Mesenteric fat pad (tissue), 1 donor: ENCODE data around the gene CTTNBP2NL. TPM values are rescaled to one million over a fixed set of nuclear protein-coding genes. Genes with fewer than 3 reads are reported as not detected.

Experiments
- DNase-seq: peaks from one replicate; pipeline ENCODE4 v3.0.0-alpha.2; 2020; ENCODE audit warnings: low spot score
- long read RNA-seq: library from polyadenylated mRNA; unstranded; transcript quantifications from one replicate; pipeline ENCODE4 v2.0.0, GENCODE V29; 2020
- total RNA-seq: library from RNA; stranded (reverse); fragmentation: NEBNext Ultra II Directional; extraction: Animal tissue kit (Norgen Biotek cat#: 25700); gene quantifications from one replicate; pipeline ENCODE4 v1.2.1, GENCODE V29; 2021
- donor health status: DM: yes; HTN: yes; CAD: no.

Gene CTTNBP2NL
- total RNA-seq = 44.4 TPM
- long read RNA-seq, full-length matches to known transcripts = 6 of 30 reads
- long read RNA-seq, partial matches to known transcripts = 5 of 30 reads
- long read RNA-seq, other reads (novel, unspliced or antisense) = 19 of 30 reads

- peak; percentile 98 for DNase-seq
These were observed at the start of gene CTTNBP2NL for GRCh38 chr1:112395821-112396652. TSS of gene CTTNBP2NL (plus strand) at chr1:112396214. CDS start at chr1:112416166, 19,952 bp downstream.

DNA sequence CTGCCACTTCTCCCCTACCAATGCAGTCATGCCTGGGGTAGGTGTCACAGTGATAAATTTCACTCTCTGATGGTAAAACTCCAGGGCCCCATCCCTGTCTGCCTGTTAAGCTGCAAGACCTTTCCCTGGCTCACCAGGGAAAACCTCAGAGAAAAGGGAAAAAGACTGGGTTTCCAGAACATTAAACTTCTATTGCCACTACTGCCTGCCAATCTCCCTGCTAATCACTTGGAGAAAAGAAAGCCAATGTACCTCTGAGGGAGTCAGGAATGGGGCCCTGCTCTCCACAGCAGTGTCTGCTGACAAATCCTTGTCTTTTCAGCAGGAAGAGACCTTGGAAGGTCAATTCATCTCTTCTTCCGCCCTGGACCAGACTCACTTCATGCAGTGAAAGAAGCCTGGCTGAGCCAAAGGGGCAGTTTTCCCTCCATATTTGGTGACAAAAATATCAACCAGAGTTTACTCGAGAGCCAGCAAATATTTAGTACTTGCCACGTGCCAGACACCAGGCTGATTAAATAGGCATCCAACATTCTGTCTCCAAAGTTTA, 49.1 kb upstream of the CTTNBP2NL start:
- no peak for DNase-seq

GRCh38 chr1:112356765-112357164, 39.2 kb upstream of the CTTNBP2NL start:
- no peak for DNase-seq

GRCh38 chr1:112357467-112357866, 38.5 kb upstream of the CTTNBP2NL start:
- DNase-seq = no peak

DNA sequence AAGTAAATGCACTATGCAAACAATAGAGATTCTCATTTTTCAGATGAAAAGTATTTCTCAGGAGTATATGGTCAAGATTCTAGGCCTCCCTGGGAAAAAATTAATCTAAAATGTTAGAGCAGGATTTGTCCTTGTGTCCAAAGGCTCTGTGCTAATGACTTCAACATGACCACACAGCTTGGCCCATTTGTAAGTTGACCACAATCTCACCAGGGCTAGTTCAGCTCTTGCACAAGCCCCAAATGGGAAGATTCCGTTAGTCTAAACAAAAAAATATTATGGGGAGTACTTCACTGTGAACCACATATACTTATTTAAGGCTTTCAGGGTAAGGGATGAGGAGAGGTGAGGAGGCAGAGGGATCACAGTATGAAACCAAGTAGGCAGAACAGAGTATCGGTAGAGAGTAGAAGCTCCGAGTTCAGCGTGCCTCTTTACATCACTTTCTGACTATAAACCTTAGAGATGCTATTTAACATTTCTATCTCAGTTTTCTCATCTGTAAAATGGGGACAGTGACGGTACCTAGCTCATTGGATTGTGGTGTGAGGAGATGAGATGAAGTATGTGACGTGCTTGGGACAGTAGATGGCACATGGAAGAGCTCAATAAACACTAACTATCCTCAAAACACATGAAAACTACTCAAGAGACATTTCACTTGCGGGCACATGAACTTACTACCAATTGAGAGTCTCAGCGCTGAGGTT, 37.8 kb upstream of the CTTNBP2NL start:
- DNase-seq = no peak

DNA sequence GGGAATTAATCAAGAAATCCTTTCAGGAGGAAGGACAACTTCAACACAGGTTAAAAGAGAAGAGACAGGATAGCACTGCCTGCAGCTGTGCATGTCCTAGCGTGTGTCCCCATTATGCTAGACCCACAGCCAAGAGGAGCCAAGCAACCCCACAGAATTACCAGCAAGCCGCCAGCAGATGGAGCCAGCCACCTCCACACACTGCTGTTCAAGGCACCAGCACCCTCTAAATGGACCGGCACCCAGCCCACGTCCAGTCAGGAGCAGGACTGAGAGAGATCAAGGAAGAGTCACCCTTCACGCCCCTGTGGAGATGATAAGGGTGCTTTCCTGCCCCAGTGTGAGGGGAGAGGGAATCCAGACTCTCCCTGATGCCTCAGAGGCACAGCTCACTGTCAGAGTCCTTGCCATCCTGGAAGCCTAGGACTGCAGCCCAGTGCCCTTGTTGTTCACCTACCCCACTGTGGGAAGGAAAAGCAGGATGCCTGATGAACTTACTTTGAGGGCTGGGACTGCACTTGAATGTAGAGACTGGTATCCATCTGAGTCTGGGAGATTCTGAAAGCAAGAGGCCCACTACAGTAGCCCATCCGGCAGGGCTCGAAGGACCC, 37.1 kb upstream of the CTTNBP2NL start:
- no peak for DNase-seq

DNA sequence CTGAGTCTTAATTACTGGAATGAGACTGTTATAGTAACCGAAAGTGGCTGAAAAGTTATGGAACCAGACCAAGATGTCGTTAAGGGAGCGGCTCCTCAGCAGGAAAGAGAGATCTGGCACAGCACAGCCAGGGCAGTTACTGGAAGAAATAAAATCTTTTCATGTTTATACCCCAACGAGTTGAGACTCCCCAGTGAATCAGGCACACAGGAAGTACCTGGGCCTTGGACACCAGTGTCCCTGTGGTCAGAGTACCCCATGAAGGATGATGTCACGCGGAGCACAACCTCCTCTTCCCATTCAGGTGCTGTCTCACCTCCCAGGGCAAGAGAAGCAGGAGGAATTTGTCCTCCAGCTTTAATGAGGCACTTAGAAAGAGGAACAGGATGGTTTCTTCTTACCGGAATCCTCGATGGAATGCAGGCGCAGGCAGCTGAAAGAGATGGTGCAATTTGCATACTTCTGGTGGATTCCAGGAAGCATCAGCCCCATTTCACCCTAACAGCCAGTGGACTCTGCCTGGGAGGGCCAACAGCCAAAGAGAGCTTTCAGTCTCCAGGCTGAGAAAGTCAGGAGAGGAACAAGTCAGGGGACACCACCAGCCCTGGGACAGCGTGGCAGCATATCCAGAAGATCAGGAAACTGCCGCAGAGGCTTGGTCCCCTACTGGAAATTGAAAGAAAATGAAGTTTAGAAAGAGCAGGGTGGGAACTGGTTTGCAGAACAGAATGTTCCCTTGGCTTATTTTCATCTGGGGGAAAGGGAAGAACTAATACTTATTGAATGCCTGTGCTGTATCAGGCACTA, 35.9 kb upstream of the CTTNBP2NL start:
- DNase-seq = no peak

DNA sequence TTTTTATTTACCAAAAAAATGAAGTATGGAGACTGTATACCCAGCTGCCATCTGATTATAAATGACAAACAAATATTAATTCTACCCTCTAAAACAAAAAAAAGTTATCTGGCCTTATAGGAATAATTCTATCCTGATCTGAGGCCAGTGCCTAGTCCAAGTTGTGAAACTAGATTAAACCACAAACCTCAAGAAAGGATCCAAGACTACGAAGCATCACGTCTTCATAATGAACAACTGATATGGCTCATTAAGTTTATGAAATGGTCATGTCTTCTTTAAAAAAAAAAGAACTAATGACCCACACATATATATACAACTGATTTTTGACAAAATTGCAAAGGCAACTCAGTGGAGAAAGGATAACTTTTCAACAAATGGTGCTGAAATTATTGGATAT, 32.4 kb upstream of the CTTNBP2NL start:
- DNase-seq = no peak

DNA sequence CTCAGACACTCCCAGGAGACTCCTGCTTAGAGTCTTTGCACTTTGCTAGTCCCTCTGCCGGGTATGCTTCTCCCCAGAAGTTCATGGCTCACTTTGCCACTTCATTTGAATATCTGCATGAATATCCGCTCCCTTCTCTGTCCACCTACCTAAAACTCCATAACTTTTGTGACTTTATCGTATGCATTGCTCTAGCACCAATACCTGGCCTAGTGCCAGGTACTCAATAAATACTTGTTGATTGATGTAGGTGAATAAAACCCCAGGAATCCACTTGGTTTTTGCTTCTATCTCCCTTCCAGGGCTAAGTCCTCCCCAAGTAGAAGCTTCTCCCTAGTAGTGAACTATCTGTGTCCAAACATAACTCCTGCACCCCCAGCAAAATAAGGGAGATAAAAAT, 27.8 kb upstream of the CTTNBP2NL start:
- DNase-seq = no peak

- peak; percentile 96 for DNase-seq
These were observed 26.4 kb upstream of the CTTNBP2NL start for GRCh38 chr1:112369392-112370285.

DNA sequence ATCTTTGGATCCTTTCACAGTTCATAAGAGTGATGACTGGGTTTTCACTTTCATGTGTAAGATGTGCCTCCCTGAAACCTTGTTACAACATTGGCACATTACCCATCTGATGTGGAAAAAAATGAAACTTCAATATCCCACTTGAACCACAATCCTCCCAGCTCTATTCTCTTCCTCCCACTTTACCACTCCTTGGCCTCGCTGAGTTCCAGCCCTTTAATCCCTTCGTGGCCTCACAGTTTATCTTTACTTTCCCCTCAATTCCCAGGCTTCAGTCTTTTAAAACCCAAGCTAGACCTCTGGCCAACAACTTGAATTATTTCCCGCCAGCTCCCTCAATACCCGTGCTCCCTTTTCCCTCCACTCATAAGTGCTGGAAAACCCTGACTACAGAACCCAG, 25.0 kb upstream of the CTTNBP2NL start:
- DNase-seq = no peak

- no peak for DNase-seq
These were observed 24.2 kb upstream of the CTTNBP2NL start for GRCh38 chr1:112371775-112372174.

- no peak for DNase-seq
These were observed 22.2 kb upstream of the CTTNBP2NL start for GRCh38 chr1:112373806-112374205.

GRCh38 chr1:112375701-112376100, 20.3 kb upstream of the CTTNBP2NL start:
- no peak for DNase-seq

- no peak for DNase-seq
These were observed 15.7 kb upstream of the CTTNBP2NL start for GRCh38 chr1:112380356-112380755.

GRCh38 chr1:112381324-112382076, 14.5 kb upstream of the CTTNBP2NL start:
- DNase-seq = no peak

GRCh38 chr1:112383759-112384370, 12.1 kb upstream of the CTTNBP2NL start:
- DNase-seq = no peak

DNA sequence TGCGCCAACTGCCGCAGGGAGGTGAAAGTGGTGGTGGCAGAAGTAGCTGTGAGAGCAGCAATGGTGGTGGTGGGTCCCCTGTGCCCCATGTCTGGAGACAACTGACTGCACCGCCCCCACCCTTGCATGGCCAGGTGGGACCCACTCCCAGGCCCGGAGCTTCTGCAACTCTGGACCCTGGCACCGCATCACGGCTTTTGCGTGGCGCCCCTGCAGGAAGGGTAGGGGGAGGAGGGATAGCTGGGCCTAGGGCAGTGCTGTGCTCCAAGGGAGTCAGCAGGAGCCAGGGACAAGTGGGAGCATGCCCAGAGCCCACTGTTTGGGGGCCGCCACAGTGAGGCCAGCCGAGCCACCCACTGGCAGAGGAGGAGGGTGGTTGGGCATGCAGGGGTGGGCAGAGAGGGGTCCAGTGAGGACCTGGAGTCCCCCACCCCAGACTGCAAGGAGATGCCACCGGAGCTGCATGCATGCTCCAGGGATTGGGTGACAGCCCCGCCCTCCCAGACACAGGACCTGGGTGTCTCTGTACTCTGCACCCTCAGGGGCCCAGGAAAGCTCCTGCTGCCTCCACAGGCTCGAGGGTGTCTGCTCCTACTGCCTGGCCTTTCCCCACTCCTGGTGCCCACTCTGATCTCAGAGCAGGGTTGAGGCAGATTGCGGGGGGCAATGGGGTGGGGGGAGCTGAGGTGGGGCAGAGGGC, 9.8 kb upstream of the CTTNBP2NL start:
- DNase-seq = no peak
